Right cardiac atrium (tissue), 5 donors: ENCODE results near the gene ARF3. TPM values are rescaled to one million over a fixed set of nuclear protein-coding genes. Genes with fewer than 3 reads are reported as not detected.

Experiments
- ATAC-seq, 2 donors: fragments of 200-7000 bp; cut with Tn5 transposase; one replicate each; pipeline versions ENCODE4 v1.8.0 to v1.9.1; 2020; ENCODE audit warnings: moderate library complexity in 2 of 2, mild to moderate bottlenecking in 1 of 2
- DNase-seq, 3 donors: peaks; one replicate each; pipeline ENCODE4 v3.0.0-alpha.2; 2020
- H3K27ac ChIP-seq: one replicate; pipeline ENCODE4 v1.5.1; 2013; ENCODE audit warnings: mild to moderate bottlenecking, low read length, control low read depth, moderate library complexity
- H3K27me3 ChIP-seq: one replicate; pipeline ENCODE4 v1.6.1; 2013; ENCODE audit not compliant: control insufficient read depth, insufficient read depth
- H3K4me1 ChIP-seq: one replicate; pipeline ENCODE4 v1.6.1; 2013; ENCODE audit warnings: low read length; ENCODE audit not compliant: control insufficient read depth, insufficient read depth
- H3K4me3 ChIP-seq: one replicate; pipeline ENCODE4 v1.5.1; 2013; ENCODE audit warnings: low read length, control low read depth
- H3K9me3 ChIP-seq: one replicate; pipeline ENCODE4 v1.6.1; 2013; ENCODE audit warnings: low read length; ENCODE audit not compliant: control insufficient read depth
- WGBS: extraction: QIAGEN DNeasy Blood & Tissue Kit; methylation state at CpG from one replicate; pipeline ENCODE4 v1.1.7; 2013; 5-methylcytosine and 5-hydroxymethylcytosine counted together
- intact Hi-C, 4 donors: fragments of 100-400 bp; cut with DNase I; formaldehyde crosslinking; loops; one replicate each; pipeline versions ENCODE4 v1.11.0 to v1.14.0; 2022 to 2023
- polyA plus RNA-seq: library from polyadenylated mRNA; stranded (reverse); fragments of 200-250 nt; gene quantifications from one replicate; pipeline ENCODE4 v1.2.3, GENCODE V29; 2013
- total RNA-seq, 4 donors: library from RNA; stranded (reverse); fragmentation: NEBNext Ultra II Directional; extraction: Animal tissue kit (Norgen Biotek cat#: 25700); gene quantifications; one replicate each; pipeline ENCODE4 v1.2.1, GENCODE V29; 2021
- donor health status: healthy with polysubstance abuse.
- donor health status: DM: no; HTN: yes; CAD: no.
- donor health status: DM: no; HTN: no; CAD: no.
- donor health status: DM: no; HTN: yes; CAD: no; lungs with severe emphysema.
- donor health status: DM: yes; HTN: yes; CAD: no.

ARF3 gene
- total and polyA plus RNA-seq, 5 donors: 65.0 to 94.8 (median 76.8) TPM

- ATAC-seq (peak; percentile 98), DNase-seq (peak; percentile 77 to 94 (median 92))
- H3K9me3 ChIP-seq: no peaks in the 10 kb centered on the region
- H3K27me3 ChIP-seq: no peaks in the 10 kb centered on the region
- H3K4me3 ChIP-seq: peak overlapping the region; percentile 46
- H3K4me1 ChIP-seq: no peaks in the 10 kb centered on the region
- intact Hi-C loops: loop anchor here in 3 of 4 donors (2.0 to 5.0 kb wide), 2 partner anchors 34 to 38 kb away; partner anchors contain the start of gene DDX23 (in 2 of the 3)
- no peak overlapping the region for H3K27ac ChIP-seq
- 4% methylated on average over 37 of the region's 37 CpGs for WGBS
Measured at GRCh38 chr12:48890657-48891418, 66.4 kb downstream of the ARF3 start.

GRCh38 chr12:48889679-48890078 is 67.6 kb downstream of the ARF3 start:
- WGBS: 83% methylated on average over 3 of the region's 3 CpGs
- intact Hi-C loops: loop anchor here (2.0 to 5.0 kb wide), 3 partner anchors 32 to 37 kb away; partner anchors contain the start of gene DDX23 (in 3 of the 4)

More at GRCh38 chr12:48889679-48890078, 67.6 kb downstream of the ARF3 start:
- Histone ChIP-seq H3K27ac (no peak overlapping the region), H3K27me3 (no peaks in the 10 kb centered on the region), H3K4me3 (no peak overlapping the region), H3K9me3 (no peaks in the 10 kb centered on the region), H3K4me1 (no peaks in the 10 kb centered on the region)
- DNase-seq: no peak
- ATAC-seq: no peak

Other genes with a start within 250 kb of the ARF3 start
- 10 to 100 TPM; 18.8 to 23.7 (median 21.9) TPM for gene CCNT1, start 240.8 kb downstream of the ARF3 start, total RNA-seq
- 3.9 TPM for gene CCNT1, start 240.8 kb downstream of the ARF3 start, polyA plus RNA-seq
- 100 to 1,000 TPM in 1 of 4 donors, 10 to 100 TPM in 3; 75.0 to 125 (median 96.6) TPM for gene ADCY6, start 168.4 kb downstream of the ARF3 start, total RNA-seq
- gene ADCY6, start 168.4 kb downstream of the ARF3 start, polyA plus RNA-seq: 51.4 TPM
- 1 to 10 TPM; 6.1 to 7.6 (median 7.1) TPM for gene CACNB3, start 139.0 kb downstream of the ARF3 start, total RNA-seq
- 3.5 TPM for gene CACNB3, start 139.0 kb downstream of the ARF3 start, polyA plus RNA-seq
- gene DDX23, start 105.3 kb downstream of the ARF3 start, total RNA-seq: 10 to 100 TPM; 31.4 to 38.9 (median 35.1) TPM
- gene DDX23, start 105.3 kb downstream of the ARF3 start, polyA plus RNA-seq: 21.3 TPM
- under 1 TPM; 0.41 to 0.96 (median 0.71) TPM for gene RND1, start 91.6 kb downstream of the ARF3 start, total RNA-seq
- gene RND1, start 91.6 kb downstream of the ARF3 start, polyA plus RNA-seq: 2.6 TPM
- 10 to 100 TPM in 3 of 4 donors, 1 to 10 TPM in 1; 3.9 to 14.8 (median 12.3) TPM for gene FKBP11, start 32.0 kb downstream of the ARF3 start, total RNA-seq
- gene FKBP11, start 32.0 kb downstream of the ARF3 start, polyA plus RNA-seq: 7.6 TPM
- 1 to 10 TPM in 1 of 4 donors, under 1 TPM in 3; 0.57 to 1.7 (median 0.73) TPM for gene WNT10B, start 14.2 kb upstream of the ARF3 start, total RNA-seq
- 0.66 TPM for gene WNT10B, start 14.2 kb upstream of the ARF3 start, polyA plus RNA-seq
- gene WNT1, start 20.8 kb upstream of the ARF3 start, total RNA-seq: not detected
- gene WNT1, start 20.8 kb upstream of the ARF3 start, polyA plus RNA-seq: not detected
- 1 to 10 TPM in 2 of 4 donors, under 1 TPM in 2; 0.42 to 2.8 (median 1.1) TPM for gene DDN, start 41.9 kb upstream of the ARF3 start, total RNA-seq
- 1.6 TPM for gene DDN, start 41.9 kb upstream of the ARF3 start, polyA plus RNA-seq
- 10 to 100 TPM; 65.7 to 88.9 (median 80.7) TPM for gene PRKAG1, start 61.3 kb upstream of the ARF3 start, total RNA-seq
- gene PRKAG1, start 61.3 kb upstream of the ARF3 start, polyA plus RNA-seq: 72.4 TPM
- gene KMT2D, start 103.3 kb upstream of the ARF3 start, total RNA-seq: 10 to 100 TPM; 38.8 to 53.5 (median 46.2) TPM
- 43.1 TPM for gene KMT2D, start 103.3 kb upstream of the ARF3 start, polyA plus RNA-seq
- gene RHEBL1, start 112.5 kb upstream of the ARF3 start, total RNA-seq: under 1 TPM in 2 of 4 donors, not detected in 2; 0.21 to 0.31 TPM
- 0.59 TPM for gene RHEBL1, start 112.5 kb upstream of the ARF3 start, polyA plus RNA-seq
- 1 to 10 TPM in 1 of 4 donors, under 1 TPM in 3; 0.35 to 1.7 (median 0.68) TPM for gene DHH, start 137.3 kb upstream of the ARF3 start, total RNA-seq
- 0.54 TPM for gene DHH, start 137.3 kb upstream of the ARF3 start, polyA plus RNA-seq
- 10 to 100 TPM; 26.7 to 45.3 (median 34.6) TPM for gene LMBR1L, start 153.4 kb upstream of the ARF3 start, total RNA-seq
- gene LMBR1L, start 153.4 kb upstream of the ARF3 start, polyA plus RNA-seq: 25.6 TPM
- 100 to 1,000 TPM; 170 to 515 (median 413) TPM for gene TUBA1B, start 173.9 kb upstream of the ARF3 start, total RNA-seq
- gene TUBA1B, start 173.9 kb upstream of the ARF3 start, polyA plus RNA-seq: 395 TPM
- 100 to 1,000 TPM in 2 of 4 donors, 10 to 100 TPM in 2; 75.6 to 136 (median 112) TPM for gene TUBA1A, start 231.6 kb upstream of the ARF3 start, total RNA-seq
- 149 TPM for gene TUBA1A, start 231.6 kb upstream of the ARF3 start, polyA plus RNA-seq